Stimulated activated naive B cell treated with anti-CD40 and anti-IgM and Interleukin-4, amounts not matched to agents 10 μg/mL and 1 μg/mL and 100 μg/mL, for 72 hours (primary cell): ENCODE measurements around the gene BAIAP2.

Source experiments
- ATAC-seq, 2 donors: fragments of 150-1000 bp; cut with Tn5 transposase; replicated peaks; 2 replicates each; pipeline ENCODE4 v1.10.0; 2021; ENCODE audit warnings: moderate library complexity in 1 of 2
- DNase-seq: peaks from one replicate; pipeline ENCODE4 v3.0.0; 2021
- H3K27ac Mint-ChIP-seq: one replicate; pipeline ENCODE4 v1.8.0; 2022; ENCODE audit warnings: mild to moderate bottlenecking, mixed read lengths
- H3K27me3 Mint-ChIP-seq, 2 donors: one replicate each; pipeline ENCODE4 v1.8.0; 2022; ENCODE audit warnings: mixed read lengths in 2 of 2
- H3K36me3 Mint-ChIP-seq, 2 donors: one replicate each; pipeline ENCODE4 v1.8.0; 2022; ENCODE audit warnings: mixed read lengths in 2 of 2, mild to moderate bottlenecking in 1 of 2
- H3K4me1 Mint-ChIP-seq, 2 donors: one replicate each; pipeline ENCODE4 v1.8.0; 2022; ENCODE audit warnings: mixed read lengths in 2 of 2, mild to moderate bottlenecking in 1 of 2
- H3K4me3 Mint-ChIP-seq, 2 donors: one replicate each; pipeline ENCODE4 v1.8.0; 2022; ENCODE audit warnings: mild to moderate bottlenecking in 2 of 2, mixed read lengths in 2 of 2, moderate library complexity in 1 of 2
- H3K9me3 Mint-ChIP-seq, 2 donors: one replicate each; pipeline ENCODE4 v1.8.0; 2022; ENCODE audit warnings: mixed read lengths in 2 of 2, mild to moderate bottlenecking in 1 of 2

Gene BAIAP2

DNA sequence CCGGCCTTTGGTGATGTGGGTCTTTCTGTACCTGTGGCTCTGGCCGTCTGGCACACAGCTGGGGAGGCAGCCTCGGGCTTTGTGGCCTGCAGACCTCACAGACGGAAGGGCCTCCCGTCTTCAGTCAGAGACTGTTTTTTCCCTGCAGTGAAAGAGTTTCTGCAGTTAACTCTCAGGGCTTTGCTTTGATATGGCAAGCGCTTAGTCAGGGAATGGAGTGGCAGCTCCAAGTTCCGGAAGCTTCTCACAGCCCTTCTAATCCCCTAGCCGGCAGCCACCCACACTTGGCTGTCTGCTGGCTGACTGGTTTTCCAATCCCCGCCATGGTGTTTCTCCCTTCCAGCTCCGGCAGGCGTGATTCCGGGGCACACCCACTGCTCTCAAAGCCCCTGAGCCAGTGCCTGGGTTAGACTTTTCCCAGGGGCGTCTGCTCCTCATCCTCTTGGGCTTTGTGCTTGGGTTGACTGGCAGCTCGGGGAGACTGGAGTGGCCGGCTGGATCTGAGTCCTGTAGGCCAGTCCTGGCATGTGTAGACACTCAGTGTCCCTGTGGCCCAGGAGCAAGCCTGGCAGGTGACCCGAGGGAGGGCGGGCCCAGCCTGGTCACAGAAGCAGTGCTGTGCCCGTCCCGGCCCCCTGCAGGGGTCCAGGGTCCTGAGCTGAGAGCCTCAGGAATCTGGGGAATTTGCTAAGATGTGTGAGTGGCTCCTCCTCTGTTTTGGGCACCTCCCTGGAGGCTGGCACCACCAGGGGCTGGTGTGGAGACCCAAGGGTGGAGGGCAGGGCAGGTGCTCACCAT lies 29.9 kb downstream of the BAIAP2 start:
- Mint-ChIP-seq H3K27ac (no peak overlapping the region), H3K9me3 (no peaks in the 10 kb centered on the region), H3K27me3 (no peaks in the 10 kb centered on the region), H3K4me3 (no peak overlapping the region), H3K4me1 (peaks cover 0 to 7% of the 10 kb centered on the region in 2 donors), H3K36me3 (peaks cover 0 to 3% of the 10 kb centered on the region in 2 donors)
- DNase-seq (no peak), ATAC-seq (no peak)

GRCh38 chr17:81065500-81065899 lies 30.5 kb downstream of the BAIAP2 start:
- Mint-ChIP-seq H3K4me3 (no peak overlapping the region), H3K4me1 (peaks cover 0 to 7% of the 10 kb centered on the region in 2 donors), H3K9me3 (no peaks in the 10 kb centered on the region), H3K27me3 (no peaks in the 10 kb centered on the region), H3K36me3 (peaks cover 0 to 3% of the 10 kb centered on the region in 2 donors), H3K27ac (no peak overlapping the region)
- DNase-seq = no peak
- no peak for ATAC-seq

GRCh38 chr17:81066072-81066471 lies 31.1 kb downstream of the BAIAP2 start:
- no peak for DNase-seq
- Mint-ChIP-seq H3K36me3 (peaks cover 0 to 3% of the 10 kb centered on the region in 2 donors), H3K9me3 (no peaks in the 10 kb centered on the region), H3K4me3 (no peak overlapping the region), H3K27me3 (no peaks in the 10 kb centered on the region), H3K27ac (no peak overlapping the region), H3K4me1 (peaks cover 0 to 7% of the 10 kb centered on the region in 2 donors)
- ATAC-seq = no peak

DNA sequence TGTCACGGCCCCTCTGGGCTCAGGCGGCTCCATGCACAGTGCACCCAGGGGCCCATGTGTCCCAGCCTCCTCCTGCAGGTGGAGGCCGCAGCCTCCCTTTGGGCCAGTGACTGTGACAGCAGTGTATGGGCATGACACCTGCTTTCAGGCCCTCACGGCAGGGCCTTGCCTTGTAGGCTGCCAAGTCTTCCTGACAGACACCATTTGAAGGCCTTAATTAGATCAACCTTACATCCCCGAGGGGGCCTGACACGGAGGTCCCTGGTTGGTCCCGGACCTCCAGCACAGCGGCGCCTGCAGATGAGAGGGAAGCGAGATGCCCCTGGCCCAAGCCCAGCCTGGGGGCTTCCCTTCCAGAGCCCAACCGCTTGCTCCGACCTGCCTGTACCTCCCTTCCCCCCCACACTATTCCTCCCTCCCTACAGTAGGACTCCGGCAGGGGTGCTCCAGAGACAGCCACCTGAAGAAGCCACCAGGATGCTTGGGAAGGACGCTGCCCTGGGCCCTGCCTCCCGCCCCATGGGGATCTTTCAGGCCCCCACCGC lies 31.9 kb downstream of the BAIAP2 start:
- ATAC-seq (no peak), DNase-seq (no peak)
- Mint-ChIP-seq H3K4me3 (no peak overlapping the region), H3K27ac (no peak overlapping the region), H3K36me3 (peaks cover 0 to 1% of the 10 kb centered on the region in 2 donors), H3K4me1 (peaks cover 0 to 7% of the 10 kb centered on the region in 2 donors), H3K27me3 (no peaks in the 10 kb centered on the region), H3K9me3 (no peaks in the 10 kb centered on the region)

DNA sequence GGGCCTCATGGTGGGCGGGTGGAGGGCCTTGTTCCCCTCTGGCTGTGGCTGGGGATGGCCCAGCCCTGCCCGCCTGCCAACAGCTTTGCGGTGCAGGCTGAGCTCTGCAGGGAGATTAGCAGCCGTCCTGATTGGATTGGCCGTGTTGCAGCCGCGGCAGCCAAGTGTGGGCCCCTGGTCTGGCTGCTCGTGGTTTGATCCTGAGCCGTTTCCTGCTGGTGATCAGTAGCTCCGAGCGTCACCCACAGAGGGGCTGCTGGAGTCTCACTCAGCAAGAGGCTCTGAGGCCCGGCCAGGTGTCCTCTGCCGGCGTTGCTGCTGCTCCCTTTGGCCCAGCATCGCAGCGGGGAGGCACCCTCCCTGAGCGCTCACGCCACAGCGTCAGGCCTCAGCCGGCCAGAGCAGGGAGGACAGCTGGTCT lies 32.5 kb downstream of the BAIAP2 start:
- DNase-seq (no peak), ATAC-seq (no peak)
- Mint-ChIP-seq H3K27ac (no peak overlapping the region), H3K4me3 (no peak overlapping the region), H3K9me3 (no peaks in the 10 kb centered on the region), H3K4me1 (peaks cover 0 to 7% of the 10 kb centered on the region in 2 donors), H3K27me3 (no peaks in the 10 kb centered on the region), H3K36me3 (peaks cover 0 to 1% of the 10 kb centered on the region in 2 donors)

DNA sequence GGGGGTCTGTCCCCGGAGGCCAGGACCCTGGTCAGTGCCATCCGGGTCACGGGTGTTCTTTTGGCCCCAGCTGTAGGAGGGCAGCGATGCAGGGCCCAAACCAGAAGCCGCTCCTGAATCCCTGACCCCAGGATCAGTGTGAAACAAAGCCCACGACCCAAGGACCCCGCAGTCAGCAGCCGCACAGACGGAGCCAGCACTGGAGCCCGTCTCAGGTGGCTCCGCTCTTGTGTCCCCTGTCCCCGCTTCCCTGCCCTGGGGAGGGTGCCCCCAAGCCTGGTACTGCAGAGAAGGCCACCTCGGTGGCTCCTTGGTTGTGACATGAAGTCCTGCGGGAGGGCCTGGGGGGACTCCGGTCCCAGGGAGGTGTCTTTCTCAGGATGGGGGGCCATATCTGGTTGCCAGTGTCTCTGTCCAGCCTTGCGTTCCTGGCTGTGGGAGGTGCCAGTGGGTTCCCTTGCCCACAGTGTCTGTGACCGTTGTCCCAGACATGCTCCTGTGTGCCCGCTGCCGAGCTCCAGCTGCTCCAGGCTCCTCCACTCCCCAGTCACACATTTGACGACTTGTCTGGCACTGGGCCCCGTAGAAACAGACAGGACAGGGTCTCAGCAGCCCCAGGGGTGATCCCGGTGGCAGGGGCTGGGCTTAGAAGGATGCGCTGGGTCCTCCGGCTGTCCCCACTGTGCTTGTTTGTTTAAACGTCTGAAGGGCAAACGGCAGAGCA lies 33.6 kb downstream of the BAIAP2 start:
- DNase-seq (no peak), ATAC-seq (no peak)
- Mint-ChIP-seq H3K27me3 (no peaks in the 10 kb centered on the region), H3K36me3 (peaks cover 0 to 1% of the 10 kb centered on the region in 2 donors), H3K27ac (no peak overlapping the region), H3K4me3 (no peak overlapping the region), H3K9me3 (no peaks in the 10 kb centered on the region), H3K4me1 (peaks cover 0 to 7% of the 10 kb centered on the region in 2 donors)

- Mint-ChIP-seq H3K27me3 (no peaks in the 10 kb centered on the region), H3K4me1 (peaks cover 0 to 1% of the 10 kb centered on the region in 2 donors), H3K36me3 (peaks cover 0 to 1% of the 10 kb centered on the region in 2 donors), H3K4me3 (no peak overlapping the region), H3K9me3 (no peaks in the 10 kb centered on the region), H3K27ac (no peak overlapping the region)
- DNase-seq (no peak), ATAC-seq (no peak)
Observed at GRCh38 chr17:81069135-81069645, 34.2 kb downstream of the BAIAP2 start.

DNA sequence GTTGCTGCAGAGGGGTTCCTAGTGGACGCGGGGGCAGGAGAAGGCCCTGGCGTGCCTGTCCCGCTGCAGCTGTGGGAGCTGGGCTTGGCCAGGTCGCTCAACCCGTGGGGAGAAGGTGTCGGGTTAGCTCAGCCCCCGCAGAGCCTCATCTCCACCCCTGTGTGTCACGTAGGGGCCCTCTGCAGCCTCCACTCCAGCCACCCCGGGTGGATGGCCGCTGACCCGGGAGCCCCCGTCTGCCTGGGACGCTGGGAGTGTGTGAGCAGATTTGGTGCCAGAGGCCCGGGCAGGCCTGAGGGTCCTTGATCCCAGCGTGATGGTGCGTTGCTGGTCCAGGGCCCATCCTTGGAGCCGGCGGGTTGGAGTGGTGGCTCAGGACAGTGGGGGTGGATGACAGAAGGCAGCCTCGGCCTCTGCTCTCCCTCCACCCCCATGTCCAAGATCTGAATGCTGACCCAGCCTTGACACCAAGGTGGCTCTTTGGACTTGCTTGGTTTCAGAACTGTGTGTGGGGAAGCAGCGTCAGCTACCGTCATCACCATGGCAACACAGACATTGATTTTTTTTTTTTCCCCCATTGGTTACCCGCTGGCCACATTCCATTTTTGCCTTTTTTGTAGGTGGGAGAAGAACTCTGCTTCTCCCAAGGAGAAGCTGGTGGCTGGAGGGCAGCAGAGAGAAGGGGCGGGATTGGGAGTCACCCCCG lies 35.7 kb downstream of the BAIAP2 start:
- DNase-seq = no peak
- no peak overlapping the region for H3K27ac Mint-ChIP-seq
- no peak overlapping the region for H3K4me3 Mint-ChIP-seq
- no peaks in the 10 kb centered on the region for H3K4me1 Mint-ChIP-seq
- no peaks in the 10 kb centered on the region for H3K36me3 Mint-ChIP-seq
- no peak for ATAC-seq
- H3K27me3 Mint-ChIP-seq = no peaks in the 10 kb centered on the region
- H3K9me3 Mint-ChIP-seq = no peaks in the 10 kb centered on the region

DNA sequence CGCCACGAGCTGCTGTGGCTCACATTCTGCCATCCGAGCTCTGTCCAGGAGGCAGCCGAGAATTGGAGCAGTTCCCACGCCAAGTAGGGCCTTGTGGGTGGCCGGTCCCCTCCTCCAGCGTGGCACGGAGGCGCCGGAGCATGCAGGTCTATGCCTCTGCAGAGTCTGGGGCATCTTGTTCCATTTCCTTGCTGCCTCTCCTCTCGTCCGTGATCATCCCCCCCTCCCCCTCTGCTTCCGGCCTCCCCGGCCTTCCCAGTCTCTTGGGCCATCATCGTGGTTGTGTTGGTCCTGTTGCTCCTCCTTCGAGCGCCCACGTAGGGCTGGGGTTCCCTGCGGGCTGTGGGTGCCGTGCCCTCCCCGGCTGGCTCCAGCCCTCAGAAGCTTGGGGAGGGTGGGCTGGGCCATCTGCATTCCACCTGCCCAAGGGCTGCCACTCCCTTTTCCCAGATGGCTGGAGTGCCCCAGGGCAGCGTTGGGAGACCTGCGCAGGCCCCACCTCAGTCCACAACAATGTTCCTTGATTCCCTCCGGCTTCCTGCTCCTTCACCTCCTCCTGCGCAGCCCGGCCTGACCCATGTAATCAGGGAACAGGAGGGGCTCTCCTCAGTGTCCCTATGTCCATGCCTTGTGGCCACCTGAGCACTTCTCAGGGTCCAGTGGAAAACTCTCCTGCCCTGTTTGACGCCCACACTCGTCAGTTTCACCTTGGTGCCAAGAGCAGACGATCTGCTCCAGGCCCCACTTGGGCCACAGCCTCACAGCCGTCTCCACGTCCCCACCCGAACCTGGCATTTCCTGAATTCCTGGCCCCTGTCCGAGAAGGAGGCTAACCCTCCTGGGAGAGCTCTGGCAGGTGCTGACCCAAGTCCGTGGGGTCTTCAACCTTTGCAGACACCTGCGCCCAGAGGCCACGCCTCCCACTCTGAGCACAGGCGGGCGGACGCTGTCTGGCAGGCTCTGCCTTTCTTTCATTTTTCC lies 37.1 kb downstream of the BAIAP2 start:
- H3K27me3 Mint-ChIP-seq = no peaks in the 10 kb centered on the region
- H3K4me1 Mint-ChIP-seq = no peaks in the 10 kb centered on the region
- H3K9me3 Mint-ChIP-seq = no peaks in the 10 kb centered on the region
- H3K36me3 Mint-ChIP-seq = no peaks in the 10 kb centered on the region
- no peak overlapping the region for H3K4me3 Mint-ChIP-seq
- no peak overlapping the region for H3K27ac Mint-ChIP-seq
- ATAC-seq = no peak
- no peak for DNase-seq

DNA sequence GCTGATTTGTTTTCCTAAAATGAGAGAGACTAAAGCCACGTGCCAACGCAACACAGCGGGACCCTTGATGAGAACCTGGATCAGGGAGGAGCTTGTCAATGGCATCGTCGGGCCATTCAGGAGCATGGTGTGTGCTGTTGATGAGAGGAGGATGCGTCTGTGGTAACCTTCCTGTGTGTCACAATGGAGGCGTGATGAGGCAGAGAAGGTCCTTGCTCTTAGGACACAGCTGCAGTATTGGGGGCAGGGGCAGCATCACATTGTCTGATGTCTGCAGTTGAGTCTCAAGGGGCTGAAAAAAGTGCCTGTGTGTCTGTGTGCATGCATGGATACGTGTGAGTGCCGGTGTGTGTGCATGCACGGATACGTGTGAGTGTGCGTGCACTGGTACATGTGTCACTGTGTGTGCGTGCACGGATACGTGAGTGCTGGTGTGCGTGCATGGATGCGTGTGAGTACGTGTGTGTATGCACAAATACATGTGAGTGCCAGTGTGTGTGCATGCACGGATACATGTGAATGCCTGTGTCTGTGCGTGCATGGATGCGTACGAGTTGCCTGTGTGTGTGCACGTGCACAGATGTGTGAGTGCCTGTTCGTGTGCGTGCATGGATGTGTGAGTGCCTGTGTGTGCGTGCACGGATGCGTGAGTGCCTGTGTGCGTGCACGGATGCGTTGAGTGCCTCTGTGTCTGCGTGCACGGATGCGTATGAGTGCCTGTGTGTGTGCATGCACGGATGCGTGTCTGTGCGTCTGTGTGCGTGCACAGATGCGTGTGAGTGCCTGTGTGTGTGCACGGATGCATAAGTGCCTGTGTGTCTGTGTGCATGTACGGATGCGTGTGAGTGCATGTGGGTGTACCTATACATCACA lies 39.3 kb downstream of the BAIAP2 start:
- no peak for DNase-seq
- no peak for ATAC-seq
- no peak overlapping the region for H3K4me3 Mint-ChIP-seq
- H3K27me3 Mint-ChIP-seq = no peaks in the 10 kb centered on the region
- no peak overlapping the region for H3K27ac Mint-ChIP-seq
- no peaks in the 10 kb centered on the region for H3K9me3 Mint-ChIP-seq
- no peaks in the 10 kb centered on the region for H3K4me1 Mint-ChIP-seq
- H3K36me3 Mint-ChIP-seq = no peaks in the 10 kb centered on the region

DNA sequence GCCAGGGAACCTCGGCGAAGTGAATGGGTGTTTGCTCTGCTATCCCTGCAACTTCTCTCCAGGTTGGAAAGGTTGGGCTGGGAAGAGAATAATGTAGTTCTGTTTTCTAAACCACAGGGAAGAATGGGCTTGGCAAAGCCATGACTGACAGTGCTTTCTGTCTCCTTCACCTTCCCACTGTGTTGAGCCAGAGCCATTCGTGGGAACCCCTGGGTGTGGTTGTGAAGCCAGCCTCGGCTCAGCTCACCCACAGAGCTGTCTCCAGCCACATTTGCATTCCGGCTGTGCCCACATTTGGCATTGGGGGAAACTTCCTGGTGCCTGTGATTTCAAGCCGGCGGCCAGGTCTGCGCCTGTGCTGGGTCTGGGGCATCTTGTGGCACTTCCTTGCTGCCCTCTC lies 39.9 kb downstream of the BAIAP2 start:
- no peaks in the 10 kb centered on the region for H3K27me3 Mint-ChIP-seq
- H3K36me3 Mint-ChIP-seq = no peaks in the 10 kb centered on the region
- H3K4me1 Mint-ChIP-seq = no peaks in the 10 kb centered on the region
- H3K27ac Mint-ChIP-seq = no peak overlapping the region
- H3K9me3 Mint-ChIP-seq = no peaks in the 10 kb centered on the region
- ATAC-seq = no peak
- no peak overlapping the region for H3K4me3 Mint-ChIP-seq
- no peak for DNase-seq

- H3K9me3 Mint-ChIP-seq = no peaks in the 10 kb centered on the region
- no peak for ATAC-seq
- H3K36me3 Mint-ChIP-seq = no peaks in the 10 kb centered on the region
- no peak overlapping the region for H3K27ac Mint-ChIP-seq
- no peak overlapping the region for H3K4me3 Mint-ChIP-seq
- no peaks in the 10 kb centered on the region for H3K4me1 Mint-ChIP-seq
- H3K27me3 Mint-ChIP-seq = no peaks in the 10 kb centered on the region
- no peak for DNase-seq
Observed at GRCh38 chr17:81075307-81075706, 40.4 kb downstream of the BAIAP2 start.
